GM23248 (cell line): Measurements from ENCODE around the gene ST7. TPM values are rescaled to one million over a fixed set of nuclear protein-coding genes. Genes with fewer than 3 reads are reported as not detected.

ENCODE experiments used
- DNase-seq: peaks from one replicate; pipeline ENCODE4 v3.0.0-alpha.2; 2015
- H2AFZ ChIP-seq: fragments of 200-600 bp; sonication (generic); 2 replicates; pipeline ENCODE4 v1.6.1; 2016; ENCODE audit warnings: antibody characterized with exemption
- H3F3A ChIP-seq: fragments of 200-600 bp; sonication (generic); 2 replicates; pipeline ENCODE4 v1.6.1; 2016; ENCODE audit warnings: mild to moderate bottlenecking, antibody characterized with exemption, mixed run types; ENCODE audit not compliant: insufficient read depth
- H3K27ac ChIP-seq: fragments of 200-600 bp; sonication (generic); 2 replicates; pipeline ENCODE4 v1.5.1; 2016; ENCODE audit warnings: mild to moderate bottlenecking
- H3K27me3 ChIP-seq: fragments of 200-600 bp; sonication (generic); replicated peaks from 2 replicates; pipeline ENCODE4 v1.6.1; 2016; ENCODE audit warnings: mild to moderate bottlenecking; ENCODE audit not compliant: insufficient read depth
- H3K36me3 ChIP-seq: fragments of 200-600 bp; sonication (generic); 2 replicates; pipeline ENCODE4 v1.6.1; 2016; ENCODE audit warnings: low read depth, mild to moderate bottlenecking
- H3K4me1 ChIP-seq: fragments of 200-600 bp; sonication (generic); 2 replicates; pipeline ENCODE4 v1.6.1; 2016; ENCODE audit warnings: mild to moderate bottlenecking; ENCODE audit not compliant: insufficient read depth
- H3K4me2 ChIP-seq: fragments of 200-600 bp; sonication (generic); one replicate; pipeline ENCODE4 v1.6.1; 2016; ENCODE audit warnings: mild to moderate bottlenecking; ENCODE audit not compliant: unreplicated experiment
- H3K4me3 ChIP-seq: fragments of 200-600 bp; sonication (generic); 2 replicates; pipeline ENCODE4 v1.5.1; 2016; ENCODE audit warnings: mild to moderate bottlenecking
- H3K79me2 ChIP-seq: fragments of 200-600 bp; sonication (generic); 2 replicates; pipeline ENCODE4 v1.6.1; 2016; ENCODE audit warnings: mild to moderate bottlenecking; ENCODE audit not compliant: insufficient read depth
- H3K9ac ChIP-seq: fragments of 200-600 bp; sonication (generic); 2 replicates; pipeline ENCODE4 v1.6.1; 2016; ENCODE audit warnings: mild to moderate bottlenecking
- H3K9me2 ChIP-seq: fragments of 200-600 bp; sonication (generic); 2 replicates; pipeline ENCODE4 v1.6.1; 2016; ENCODE audit warnings: mixed run types, mild to moderate bottlenecking, moderate library complexity; ENCODE audit not compliant: insufficient read depth
- H3K9me3 ChIP-seq: fragments of 200-600 bp; sonication (generic); one replicate; pipeline ENCODE4 v1.6.1; 2017; ENCODE audit warnings: low read depth
- H4K20me1 ChIP-seq: fragments of 200-600 bp; sonication (generic); 2 replicates; pipeline ENCODE4 v1.6.0; 2016; ENCODE audit not compliant: insufficient read depth
- EZH2 ChIP-seq: fragments of 200-600 bp; sonication (generic); IDR thresholded peaks from 2 replicates; pipeline ENCODE4 v1.6.1; 2018; ENCODE audit warnings: antibody characterized with exemption, mild to moderate bottlenecking; ENCODE audit not compliant: insufficient read depth, poor library complexity, severe bottlenecking
- EZH2phosphoT487 ChIP-seq: fragments of 200-600 bp; sonication (generic); IDR thresholded peaks from 2 replicates; pipeline ENCODE4 v1.6.1; 2018; ENCODE audit warnings: antibody characterized with exemption, moderate library complexity, mild to moderate bottlenecking, low read depth; ENCODE audit not compliant: insufficient read depth
- WGBS, 2 experiments: methylation state at CpG; one replicate each; pipeline ENCODE4 v1.1.6; 2015 to 2017; ENCODE audit warnings: low lambda C conversion rate in 2 of 2, low coverage in 1 of 2; ENCODE audit errors: missing lambda C conversion rate in 2 of 2; 5-methylcytosine and 5-hydroxymethylcytosine counted together
- in situ Hi-C: fragments of 300-500 bp; cut with MboI; formaldehyde crosslinking; loops from 2 replicates; pipeline ENCODE4 v1.15.0; 2020
- polyA plus RNA-seq: library from polyadenylated mRNA; unstranded; fragments of >200 nt; fragmentation: Nextera tagmentation; extraction: Ambion mirVana; gene quantifications from 2 replicates; pipeline ENCODE4 v1.2.1, GENCODE V29; 2016
- total RNA-seq: library from RNA; depleted of rRNA; stranded (reverse); fragments of >200 nt; shearing (Covaris generic); gene quantifications from 2 replicates; pipeline ENCODE4 v1.2.3, GENCODE V29; 2014

ST7 gene
- total and polyA plus RNA-seq, 2 experiments from 2014 or later, result 17.8 to 21.9 TPM

DNA sequence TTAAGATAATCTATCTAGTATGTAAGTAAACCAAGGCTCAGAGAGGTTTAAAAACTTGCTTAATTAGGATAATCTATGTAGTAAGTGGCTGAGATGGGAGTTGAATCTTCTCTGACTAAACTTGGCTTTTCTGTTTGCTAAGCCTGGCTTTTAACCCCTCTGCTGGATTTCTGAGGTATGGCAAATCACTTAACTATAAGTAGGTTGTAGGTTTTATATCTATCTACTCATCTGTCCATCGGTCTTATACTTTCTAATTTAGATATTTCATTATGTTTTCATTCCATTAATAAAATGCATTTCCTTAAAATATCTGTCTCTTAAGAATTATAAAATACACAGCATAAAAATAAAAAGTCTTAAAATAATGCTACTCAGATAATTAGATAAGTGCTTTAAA lies 59.4 kb downstream of the ST7 start:
- Histone ChIP-seq H3K9me3 (no peaks in the 10 kb centered on the region), H4K20me1 (no peaks in the 10 kb centered on the region), H3K27ac (no peak overlapping the region), H3K36me3 (no peaks in the 10 kb centered on the region), H3K4me2 (no peak overlapping the region), H3K27me3 (no peaks in the 10 kb centered on the region), H3K9me2 (no peaks in the 10 kb centered on the region), H3K9ac (no peak overlapping the region), H3K79me2 (peaks cover 80% of the 10 kb centered on the region), H2AFZ (no peak overlapping the region), H3K4me1 (peaks cover 36% of the 10 kb centered on the region), H3K4me3 (no peak overlapping the region), H3F3A (no peaks in the 10 kb centered on the region)
- in situ Hi-C loops, result no loop called here
- no peak for TF ChIP-seq EZH2phosphoT487
- TF ChIP-seq EZH2, result no peak
- DNase-seq, result peak; percentile 68
- WGBS, 2 experiments, result 47 to 60% methylated on average over 1 of the region's 1 CpG

DNA sequence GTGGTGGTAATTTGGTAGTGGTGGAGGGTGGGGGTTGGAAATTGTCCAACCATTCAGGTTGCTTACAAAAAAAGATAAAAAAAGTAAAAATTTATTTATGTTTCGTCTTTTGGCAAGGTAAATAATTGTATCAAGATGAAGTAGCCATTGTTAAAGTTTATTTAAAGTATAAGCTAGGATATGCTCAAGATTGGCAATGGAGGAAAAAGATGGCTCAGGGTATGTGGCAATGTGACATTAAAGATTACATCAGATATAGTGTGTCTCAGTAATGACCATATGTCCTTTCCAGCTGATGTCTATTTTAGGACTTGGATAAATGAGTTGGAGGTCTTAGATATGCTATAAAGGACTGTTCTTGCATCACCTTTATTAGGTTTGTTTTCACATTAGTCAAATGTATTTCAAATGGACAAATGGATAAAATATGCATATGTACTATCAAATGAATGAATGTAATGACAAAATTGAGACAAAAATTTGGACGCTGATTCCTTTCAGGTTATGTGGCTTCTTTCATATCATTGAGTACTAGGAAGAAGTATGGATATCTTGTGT lies 60.9 kb downstream of the ST7 start:
- H3K9me3 ChIP-seq, result no peaks in the 10 kb centered on the region
- no peaks in the 10 kb centered on the region for H3K9me2 ChIP-seq
- H3K9ac ChIP-seq, result peak overlapping the region; percentile 55
- peaks cover 32% of the 10 kb centered on the region for H3K4me1 ChIP-seq
- DNase-seq, result peak; percentile 27
- in situ Hi-C loops, result no loop called here
- peak overlapping the region; percentile 40; the same call in 1 of the 2 replicates for H2AFZ ChIP-seq
- H3F3A ChIP-seq, result no peaks in the 10 kb centered on the region
- peak overlapping the region; percentile 58 for H3K4me3 ChIP-seq
- H3K36me3 ChIP-seq, result no peaks in the 10 kb centered on the region
- no peaks in the 10 kb centered on the region for H4K20me1 ChIP-seq
- H3K4me2 ChIP-seq, result peak overlapping the region; percentile 84
- no peak overlapping the region for H3K27ac ChIP-seq
- TF ChIP-seq EZH2phosphoT487 (no peak), EZH2 (no peak)
- peaks cover 83% of the 10 kb centered on the region for H3K79me2 ChIP-seq
- no peaks in the 10 kb centered on the region for H3K27me3 ChIP-seq
- 92 to 96% methylated on average over 2 of the region's 2 CpGs for WGBS, 2 experiments

- Histone ChIP-seq H3K9me2 (no peaks in the 10 kb centered on the region), H3K79me2 (peaks cover 86% of the 10 kb centered on the region), H4K20me1 (no peaks in the 10 kb centered on the region), H3F3A (no peaks in the 10 kb centered on the region), H3K9ac (peak overlapping the region; percentile 55), H3K36me3 (no peaks in the 10 kb centered on the region), H3K27ac (no peak overlapping the region), H3K9me3 (no peaks in the 10 kb centered on the region), H3K4me3 (peak overlapping the region; percentile 58), H3K4me1 (peaks cover 29% of the 10 kb centered on the region), H3K27me3 (no peaks in the 10 kb centered on the region), H3K4me2 (peak overlapping the region; percentile 84), H2AFZ (peak overlapping the region; percentile 40; the same call in 1 of the 2 replicates)
- TF ChIP-seq EZH2phosphoT487 (no peak), EZH2 (no peak)
- 6% methylated on average over 6 of the region's 6 CpGs for WGBS, 2 experiments
- DNase-seq, result peak; percentile 84
- in situ Hi-C loops, result no loop called here
Observed at GRCh38 chr7:117014673-117015133, 61.4 kb downstream of the ST7 start.

DNA sequence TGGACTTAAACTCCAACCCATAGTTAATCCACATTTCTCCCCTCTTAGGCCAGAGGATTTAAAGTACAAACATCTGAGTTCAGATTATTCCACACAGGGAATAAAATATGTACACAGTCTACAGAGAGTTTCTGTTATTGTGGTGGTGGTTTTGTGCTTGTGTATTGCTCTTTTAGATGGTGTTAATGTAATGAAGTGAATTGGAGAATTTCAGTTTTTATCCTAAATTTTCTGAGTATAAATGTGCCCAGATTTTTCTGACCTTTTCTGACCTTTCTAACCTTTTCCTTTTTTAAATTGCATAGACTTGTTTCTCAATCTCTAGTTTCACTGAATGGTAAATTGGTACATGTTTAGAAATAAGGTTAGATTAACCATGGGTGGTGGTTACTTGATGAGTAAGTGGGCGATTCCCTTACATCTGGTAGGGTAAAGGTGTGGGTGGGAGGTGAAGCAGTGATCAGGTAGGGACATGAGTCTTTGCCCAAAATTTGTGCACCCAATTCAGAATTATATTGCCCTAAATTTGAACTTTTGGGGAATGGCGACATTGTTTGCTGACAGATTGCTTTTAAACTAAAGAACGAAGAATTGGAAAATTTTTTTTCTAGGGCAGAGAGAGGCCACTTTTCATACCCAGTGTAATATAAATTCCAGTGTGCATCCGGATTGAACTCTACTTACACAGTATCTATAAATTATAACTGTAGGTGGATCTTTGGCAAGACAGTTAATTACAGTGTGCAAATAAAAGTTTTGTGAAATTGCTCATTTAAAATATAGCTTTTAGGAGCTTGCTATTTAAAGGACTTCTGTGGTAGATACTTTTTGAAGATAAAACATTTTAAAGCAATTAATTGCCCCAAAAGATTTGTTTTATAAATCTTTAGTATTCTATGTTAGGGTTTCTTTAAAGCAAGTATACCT lies 62.2 kb downstream of the ST7 start:
- in situ Hi-C loops, result no loop called here
- Histone ChIP-seq H3K27me3 (no peaks in the 10 kb centered on the region), H2AFZ (peak overlapping the region; percentile 40; the same call in 1 of the 2 replicates), H3F3A (no peaks in the 10 kb centered on the region), H3K9me3 (no peaks in the 10 kb centered on the region), H3K4me3 (peak overlapping the region; percentile 58; the same call in 1 of the 2 replicates), H3K9ac (peak overlapping the region; percentile 55), H3K4me2 (no peak overlapping the region), H3K27ac (no peak overlapping the region), H4K20me1 (no peaks in the 10 kb centered on the region), H3K79me2 (peaks cover 81% of the 10 kb centered on the region), H3K36me3 (no peaks in the 10 kb centered on the region), H3K4me1 (peaks cover 29% of the 10 kb centered on the region), H3K9me2 (no peaks in the 10 kb centered on the region)
- 94 to 98% methylated on average over 4 of the region's 4 CpGs for WGBS, 2 experiments
- no peak for DNase-seq
- TF ChIP-seq EZH2phosphoT487, result no peak
- TF ChIP-seq EZH2, result no peak
